Germinal center (tissue), 1 donor: ENCODE measurements around the gene GLTP.

Experiments used
- DNase-seq: peaks from one replicate; pipeline ENCODE4 v3.0.0; 2012; ENCODE audit warnings: mixed read lengths, low spot score

Gene GLTP

GRCh38 chr12:109842021-109842420 lies 38.3 kb downstream of the GLTP start:
- no peak for DNase-seq

- no peak for DNase-seq
Observed at GRCh38 chr12:109841356-109841755, 39.0 kb downstream of the GLTP start.

GRCh38 chr12:109840305-109841074 lies 39.9 kb downstream of the GLTP start:
- no peak for DNase-seq

- no peak for DNase-seq
Observed at GRCh38 chr12:109839444-109839843, 40.9 kb downstream of the GLTP start.

GRCh38 chr12:109836916-109837315 lies 43.4 kb downstream of the GLTP start:
- no peak for DNase-seq

DNA sequence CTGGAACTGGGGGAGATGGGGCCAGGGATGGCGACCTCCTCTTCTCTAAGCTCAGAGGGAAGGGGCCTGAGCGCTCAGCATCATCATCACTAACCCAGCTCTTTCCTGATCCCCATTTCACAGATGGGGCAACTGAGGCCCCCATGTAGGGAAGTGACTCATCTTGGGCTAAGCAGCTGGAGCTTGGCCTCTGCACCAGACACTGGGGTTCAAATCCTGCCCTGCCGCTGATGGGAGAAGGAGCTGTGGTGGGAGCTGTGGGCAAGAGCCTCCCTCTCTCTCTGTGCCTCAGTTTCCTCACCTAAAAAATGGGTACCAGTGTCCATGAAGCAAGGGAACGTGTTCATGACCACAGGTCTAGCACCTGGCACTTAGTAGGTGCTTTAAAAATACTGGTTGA lies 44.5 kb downstream of the GLTP start:
- no peak for DNase-seq

- DNase-seq: no peak
Observed at GRCh38 chr12:109833307-109834189, 46.8 kb downstream of the GLTP start, which contains the start of gene TRPV4. TRPV4 (minus strand) TSS chr12:109833398; CDS start chr12:109814796, 18,602 bp downstream.

GRCh38 chr12:109832541-109833306 lies 47.6 kb downstream of the GLTP start:
- no peak for DNase-seq

DNA sequence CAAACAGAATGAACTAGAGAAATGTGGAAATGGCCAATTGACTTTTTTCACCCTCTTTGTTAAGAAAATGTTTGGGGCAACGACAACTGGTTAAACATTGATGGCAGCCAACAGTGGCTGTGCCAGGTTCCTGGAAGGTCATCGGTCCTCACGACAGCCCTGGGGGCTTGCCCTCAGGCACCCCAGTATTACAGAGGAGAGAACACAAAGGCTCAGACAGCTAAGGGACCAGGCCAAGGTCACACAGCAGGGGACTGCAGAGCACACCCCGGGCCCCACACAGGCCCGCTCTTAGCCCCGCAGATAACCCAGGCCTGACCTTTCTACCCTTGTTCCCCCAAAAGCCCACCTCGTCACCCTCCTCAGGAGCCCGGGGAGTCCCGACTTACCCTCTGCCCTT lies 48.4 kb downstream of the GLTP start:
- no peak for DNase-seq

GRCh38 chr12:109831365-109831764 lies 49.0 kb downstream of the GLTP start:
- no peak for DNase-seq

- no peak for DNase-seq
Observed at GRCh38 chr12:109830718-109831117, 49.6 kb downstream of the GLTP start.

DNA sequence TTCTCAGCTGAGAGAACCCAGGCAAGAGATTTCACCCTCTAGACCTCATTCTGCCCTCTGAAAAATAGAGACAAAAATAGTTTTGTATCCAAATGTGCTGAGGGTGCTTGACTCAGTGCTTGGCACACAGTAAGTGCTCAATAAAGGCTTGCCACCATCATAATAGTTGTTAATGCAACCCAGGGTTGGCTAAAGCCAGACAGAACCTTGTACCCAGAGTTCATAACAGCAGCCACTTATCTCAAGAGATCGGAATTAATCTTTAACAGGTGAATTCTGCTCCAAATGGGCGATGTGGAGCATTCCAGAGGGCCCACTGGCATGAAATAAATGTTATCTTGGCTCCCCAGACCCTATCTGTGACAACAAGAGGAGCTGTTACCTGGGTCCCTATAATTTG lies 50.1 kb downstream of the GLTP start:
- no peak for DNase-seq

DNA sequence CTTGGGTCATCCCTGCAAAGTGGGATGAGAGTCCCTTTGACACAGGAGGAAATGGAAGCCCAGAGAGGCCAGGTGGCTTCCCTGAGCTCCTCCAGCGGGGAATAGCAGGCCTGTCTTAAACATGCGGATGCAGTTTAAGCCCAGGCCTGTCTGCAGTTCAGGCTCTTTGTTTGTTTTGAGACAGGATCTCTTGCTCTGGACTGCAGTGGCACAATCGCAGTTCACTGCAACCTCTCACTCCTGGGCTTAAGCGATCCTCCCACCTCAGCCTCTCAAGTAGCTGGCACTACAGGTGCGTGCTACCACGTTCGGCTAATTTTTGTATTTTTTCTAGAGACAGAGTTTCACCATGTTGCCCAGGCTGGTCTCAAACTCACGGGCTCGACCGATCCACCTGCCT lies 50.7 kb downstream of the GLTP start:
- DNase-seq: no peak

DNA sequence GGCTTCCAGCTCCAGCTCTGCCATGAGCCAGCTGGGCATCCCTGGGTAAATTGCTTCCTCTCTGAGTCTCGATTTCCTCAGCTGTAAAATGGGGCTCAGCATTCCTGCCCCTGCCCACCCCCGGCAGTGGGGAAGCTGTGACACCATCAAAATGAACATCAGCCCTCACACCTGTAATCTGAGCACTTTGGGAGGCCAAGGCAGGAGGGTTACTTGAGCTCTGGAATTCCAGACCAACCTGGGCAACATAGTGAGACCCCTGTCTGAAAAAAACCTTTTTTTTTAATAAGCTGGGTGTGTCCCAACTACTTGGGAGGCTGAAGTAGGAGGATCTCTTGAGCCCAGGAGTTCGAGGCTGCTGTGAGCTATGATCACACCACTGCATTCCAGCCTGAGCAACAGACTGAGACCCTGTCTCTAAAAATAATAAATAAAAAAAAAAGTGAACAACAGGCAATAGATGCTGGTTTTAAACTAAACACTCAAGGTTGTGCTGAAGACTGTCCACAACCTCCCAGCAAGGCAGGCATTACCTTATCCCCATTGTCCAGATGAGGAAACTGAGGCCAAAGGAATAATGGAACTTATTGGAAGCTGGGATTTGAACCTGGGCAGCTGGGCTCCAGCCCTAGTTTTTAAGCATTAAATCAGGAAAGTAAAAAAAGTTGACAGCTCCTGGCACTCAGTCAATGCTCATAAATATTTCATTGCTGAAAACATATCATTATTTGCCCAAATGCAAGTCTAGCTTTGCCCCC lies 51.4 kb downstream of the GLTP start:
- DNase-seq: no peak

DNA sequence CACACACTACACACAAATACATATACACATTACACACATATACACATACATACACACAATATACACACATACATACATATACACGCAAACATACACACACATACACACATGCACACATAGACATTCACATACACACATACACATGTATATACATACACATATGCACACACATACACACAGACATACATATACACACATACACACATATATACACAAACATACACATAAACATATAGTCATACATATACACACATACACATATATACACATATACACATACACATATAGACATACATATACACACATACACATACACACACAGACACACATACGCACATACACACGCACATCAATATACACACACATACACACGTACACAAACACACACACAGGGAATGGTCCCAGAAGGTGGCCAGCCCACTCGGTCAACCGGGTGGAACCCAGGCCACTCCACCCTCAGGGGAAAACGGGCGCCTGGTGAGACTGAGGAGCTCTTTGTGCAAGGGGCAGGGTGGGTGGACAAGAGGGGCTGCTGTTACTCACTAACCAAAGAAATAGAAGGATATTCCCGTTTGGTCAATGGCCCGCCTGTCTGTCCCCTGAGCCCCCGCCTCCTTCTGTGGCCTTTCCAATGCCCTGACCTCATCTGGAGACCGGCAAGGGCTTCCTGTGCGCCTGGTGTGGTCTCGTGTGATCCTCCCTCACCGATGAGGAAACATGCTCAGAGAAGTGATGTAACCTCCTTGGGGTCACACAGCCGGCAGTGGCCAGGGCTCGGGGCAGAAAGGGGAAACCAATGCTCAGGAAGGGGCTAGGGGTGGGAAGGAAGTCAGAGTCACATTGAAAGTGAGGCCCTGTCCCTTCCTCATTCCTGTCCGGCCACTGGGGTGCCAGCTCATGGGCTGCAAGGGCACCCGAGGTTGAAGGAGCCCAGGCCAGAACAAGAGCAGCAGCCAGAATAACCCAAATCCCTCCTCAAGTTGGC lies 52.5 kb downstream of the GLTP start:
- no peak for DNase-seq

DNA sequence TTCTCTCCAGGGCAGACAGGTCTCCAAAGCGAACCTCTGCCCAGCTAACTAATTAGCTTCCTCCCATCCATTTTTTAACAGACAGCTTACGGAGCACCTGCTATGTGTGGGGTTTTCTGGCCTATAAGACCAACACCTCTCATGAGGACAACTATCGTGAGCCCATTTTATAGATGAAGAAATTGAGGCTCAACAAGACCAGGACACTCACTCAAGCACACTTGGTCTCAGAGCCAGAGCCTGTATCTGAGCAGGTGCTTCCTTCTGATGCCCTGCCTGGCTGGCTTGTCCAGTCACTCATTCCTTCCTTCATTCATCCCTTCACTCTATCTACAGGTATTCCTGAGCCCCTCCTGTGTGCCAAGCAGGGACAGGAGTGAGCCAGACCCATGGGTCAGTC lies 53.3 kb downstream of the GLTP start:
- DNase-seq: no peak

DNA sequence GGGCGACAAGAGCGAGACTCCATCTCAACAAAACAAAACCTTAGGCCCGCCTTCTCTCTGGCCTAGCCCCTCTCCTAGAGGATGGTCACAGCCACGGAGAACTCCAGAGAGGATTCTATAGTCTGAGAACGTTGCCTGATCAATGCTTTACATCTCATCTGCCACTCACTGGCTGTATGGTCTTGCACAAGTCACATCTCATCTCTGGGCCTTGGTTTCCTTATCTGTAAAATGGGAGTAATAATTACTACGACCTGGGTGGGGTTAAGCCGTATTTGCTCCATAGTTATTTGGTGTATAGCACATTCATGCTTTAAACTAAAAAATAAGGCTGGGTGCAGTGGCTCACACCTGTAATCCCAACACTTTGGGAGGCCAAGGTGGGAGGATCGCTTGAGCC lies 55.6 kb downstream of the GLTP start:
- DNase-seq: no peak

DNA sequence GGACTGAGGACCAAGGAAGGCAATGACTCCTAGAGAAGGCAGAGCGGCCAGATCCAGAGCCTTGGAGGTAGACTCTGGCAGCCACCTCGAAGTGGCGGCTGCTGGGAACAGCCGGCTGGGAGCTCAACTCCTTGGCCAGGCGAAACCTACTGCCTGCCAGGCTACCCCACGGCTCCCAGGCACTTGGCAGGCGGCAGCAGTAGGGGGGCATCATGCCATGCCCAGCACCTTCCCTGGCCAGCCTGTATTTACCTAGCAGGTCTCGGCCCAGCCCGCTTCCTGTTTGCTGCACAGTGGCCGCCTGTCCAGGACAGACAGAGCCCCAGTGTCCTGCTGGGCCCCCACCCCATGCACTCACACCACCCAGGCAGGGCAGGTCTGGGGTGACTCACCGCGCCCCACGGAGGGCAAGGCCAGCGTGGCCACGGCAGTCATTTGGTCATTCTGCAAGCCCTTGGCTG lies 57.4 kb downstream of the GLTP start:
- DNase-seq: no peak

DNA sequence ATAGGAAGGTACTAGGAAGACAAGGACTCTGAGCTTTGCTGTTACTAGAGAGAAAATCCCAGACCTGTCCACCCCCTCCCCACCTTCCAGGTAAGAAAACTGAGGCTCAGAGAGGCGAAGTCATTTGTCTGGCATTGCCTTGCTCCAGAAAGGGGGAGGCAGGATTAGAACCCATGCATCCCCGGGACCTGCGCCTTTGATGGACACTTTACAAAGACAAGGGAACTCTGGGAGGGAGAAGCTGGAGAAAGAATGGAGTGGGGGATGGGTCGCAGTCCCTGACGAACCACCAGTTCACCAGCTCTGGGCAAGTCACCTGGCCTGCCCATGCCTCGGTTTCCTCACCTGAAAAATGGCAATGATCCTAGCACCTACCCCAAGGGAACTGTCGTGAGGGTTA lies 57.9 kb downstream of the GLTP start:
- no peak for DNase-seq

DNA sequence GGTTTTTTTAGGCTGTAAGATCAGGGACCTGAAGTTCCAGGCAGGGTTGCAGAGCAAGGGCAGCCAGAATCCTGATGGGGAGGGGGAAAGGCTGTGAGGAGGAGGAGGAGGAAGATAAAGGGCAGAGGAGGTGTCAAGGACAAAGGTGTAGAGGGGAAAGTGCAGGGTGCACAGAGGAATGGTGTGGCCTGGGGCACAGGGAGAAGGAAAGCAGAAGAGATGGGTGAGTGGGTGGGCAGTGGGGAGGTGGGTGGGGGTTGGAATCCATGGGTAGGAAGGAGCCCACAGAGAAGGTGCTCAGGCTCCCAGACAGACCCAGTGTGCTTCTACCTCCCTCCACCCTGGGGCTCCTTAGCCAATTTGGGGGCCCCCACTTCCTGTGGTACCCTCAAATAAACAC lies 58.4 kb downstream of the GLTP start:
- DNase-seq: no peak
